GM10266 (cell line): ENCODE data around the gene LTA4H.
"Not testable (repeated sequence)": the region's sequence is repeated elsewhere in the genome, so short reads cannot be mapped to it uniquely, and the experiment has no call there.

ENCODE experiments used
- DNase-seq: peaks from one replicate; pipeline ENCODE4 v3.0.0; 2012; ENCODE audit errors: extremely low spot score
- CTCF ChIP-seq: IDR thresholded peaks from 2 replicates; pipeline ENCODE4 v1.5.1; 2012; ENCODE audit warnings: mild to moderate bottlenecking, low read depth; ENCODE audit not compliant: control insufficient read depth, insufficient read depth; ENCODE audit errors: missing control alignments

The LTA4H gene

GRCh38 chr12:95976416-95976832 lies 59.0 kb downstream of the LTA4H start:
- TF ChIP-seq CTCF, result no peak
- no peak for DNase-seq

GRCh38 chr12:95975491-95975890 lies 59.9 kb downstream of the LTA4H start:
- no peak for TF ChIP-seq CTCF
- DNase-seq, result no peak

GRCh38 chr12:95974358-95974757 lies 61.0 kb downstream of the LTA4H start:
- no peak for TF ChIP-seq CTCF
- DNase-seq, result no peak

GRCh38 chr12:95972832-95973456 lies 62.4 kb downstream of the LTA4H start:
- TF ChIP-seq CTCF, result no peak
- no peak for DNase-seq

- DNase-seq, result no peak
- no peak for TF ChIP-seq CTCF
Observed at GRCh38 chr12:95970905-95971304, 64.5 kb downstream of the LTA4H start.

GRCh38 chr12:95969116-95969515 lies 66.3 kb downstream of the LTA4H start:
- DNase-seq, result not testable (repeated sequence)

- no peak for DNase-seq
- no peak for TF ChIP-seq CTCF
Observed at GRCh38 chr12:95967301-95967700, 68.1 kb downstream of the LTA4H start.
